NK-92 (cell line): ENCODE measurements around the gene CMYA5.

Experiments used
- DNase-seq: peaks from one replicate; lab custom pipeline; 2025; ENCODE audit not compliant: unreplicated experiment; lab: John Stamatoyannopoulos, UW

Gene CMYA5

DNA sequence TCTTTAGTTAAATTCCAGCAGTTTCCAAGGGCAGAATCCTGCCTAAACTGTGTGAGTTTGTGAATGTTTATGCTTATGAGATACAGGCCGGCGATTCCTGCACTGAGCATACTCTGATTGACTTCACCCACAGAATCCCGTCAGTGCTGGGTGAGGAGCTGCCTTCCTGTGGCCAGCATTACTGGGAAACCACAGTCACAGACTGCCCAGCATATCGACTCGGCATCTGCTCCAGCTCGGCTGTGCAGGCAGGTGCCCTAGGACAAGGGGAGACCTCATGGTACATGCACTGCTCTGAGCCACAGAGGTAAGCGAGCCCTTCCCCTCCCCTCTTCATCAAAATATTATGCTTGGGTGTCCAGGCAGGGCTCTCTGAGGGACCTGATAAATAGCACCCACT lies 103.7 kb downstream of the CMYA5 start:
- no peak for DNase-seq

- DNase-seq, result no peak
Measured at GRCh38 chr5:79793722-79794121, 104.1 kb downstream of the CMYA5 start.

GRCh38 chr5:79794347-79794746 lies 104.7 kb downstream of the CMYA5 start:
- DNase-seq, result no peak

DNA sequence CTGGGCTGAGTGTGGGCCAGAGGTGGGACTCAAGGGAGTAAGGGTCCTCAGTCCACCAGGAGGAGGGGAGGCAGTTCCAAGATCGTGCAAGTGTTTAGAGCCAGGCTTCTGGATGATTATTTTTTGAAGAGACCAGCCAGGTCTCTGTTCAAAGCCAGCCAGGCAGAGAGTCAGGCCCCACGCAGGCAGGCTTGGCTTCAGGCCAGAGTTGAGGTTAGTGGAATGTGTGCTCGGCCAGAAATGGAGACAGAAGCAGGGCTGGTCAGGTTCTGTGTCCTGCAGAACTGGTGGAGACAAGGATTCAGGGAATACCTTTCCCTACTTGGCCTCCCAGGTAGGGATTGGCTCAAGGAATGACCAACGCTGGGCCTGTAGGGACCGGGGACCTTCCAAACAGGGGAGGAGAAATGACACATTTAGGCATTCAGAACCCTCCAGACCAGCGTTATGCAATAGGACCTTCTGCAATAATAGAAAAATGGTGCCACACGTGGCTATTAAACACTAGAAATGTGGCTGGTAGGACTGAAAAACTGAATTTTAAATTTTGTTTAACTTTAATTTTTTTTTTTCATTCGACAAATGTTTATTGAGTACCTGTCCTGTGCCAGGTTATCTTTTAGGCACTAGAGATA lies 106.2 kb downstream of the CMYA5 start:
- DNase-seq, result no peak

GRCh38 chr5:79798893-79799590 lies 109.4 kb downstream of the CMYA5 start:
- DNase-seq, result no peak

- no peak for DNase-seq
Measured at GRCh38 chr5:79800979-79801827, 111.6 kb downstream of the CMYA5 start.

GRCh38 chr5:79802406-79802805 lies 112.8 kb downstream of the CMYA5 start:
- no peak for DNase-seq

- no peak for DNase-seq
Measured at GRCh38 chr5:79803007-79803406, 113.4 kb downstream of the CMYA5 start.

GRCh38 chr5:79806741-79807140 lies 117.1 kb downstream of the CMYA5 start:
- DNase-seq, result no peak

GRCh38 chr5:79809743-79810142 lies 120.1 kb downstream of the CMYA5 start:
- no peak for DNase-seq

GRCh38 chr5:79811081-79811480 lies 121.4 kb downstream of the CMYA5 start:
- no peak for DNase-seq

GRCh38 chr5:79811904-79812303 lies 122.3 kb downstream of the CMYA5 start:
- no peak for DNase-seq

DNA sequence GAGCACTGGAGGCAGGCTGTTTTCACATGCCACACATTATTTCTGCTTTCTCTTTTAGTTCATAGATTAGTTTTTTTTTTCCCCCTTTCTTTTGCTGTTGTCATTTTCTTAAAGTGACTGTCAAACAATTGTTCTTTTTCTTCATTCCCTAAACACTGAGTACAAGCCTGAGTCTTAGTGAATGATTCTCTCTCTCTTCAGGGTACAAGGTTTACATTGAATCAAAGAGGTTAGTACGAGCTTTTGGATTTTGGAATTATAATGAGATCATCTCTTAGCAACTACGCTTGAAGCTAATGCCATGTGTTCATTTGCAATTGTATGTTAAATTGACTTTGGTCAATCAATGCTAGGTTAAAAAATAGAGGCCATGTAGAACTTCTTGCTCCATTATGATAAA lies 125.1 kb downstream of the CMYA5 start:
- DNase-seq, result no peak

- DNase-seq, result no peak
Measured at GRCh38 chr5:79816014-79816413, 126.4 kb downstream of the CMYA5 start.

DNA sequence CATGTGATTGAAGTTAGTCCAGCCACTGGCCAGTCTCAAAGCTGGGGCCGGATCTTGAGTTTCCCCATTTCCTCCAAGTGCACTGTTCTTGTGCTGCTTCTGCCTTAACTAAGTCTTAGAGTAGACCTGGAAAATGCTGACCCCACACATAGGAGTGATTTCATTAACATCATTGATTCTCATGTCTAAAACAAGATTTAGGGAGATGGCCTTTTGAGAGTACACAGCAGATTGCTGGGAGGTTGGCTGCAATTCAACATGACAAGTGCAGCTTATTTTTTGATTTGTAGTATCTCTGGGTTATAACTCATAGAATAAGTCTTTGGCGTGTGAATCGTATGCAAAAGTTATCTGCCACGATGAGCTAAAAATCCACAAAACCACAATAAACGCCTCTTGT lies 131.0 kb downstream of the CMYA5 start:
- DNase-seq, result no peak

DNA sequence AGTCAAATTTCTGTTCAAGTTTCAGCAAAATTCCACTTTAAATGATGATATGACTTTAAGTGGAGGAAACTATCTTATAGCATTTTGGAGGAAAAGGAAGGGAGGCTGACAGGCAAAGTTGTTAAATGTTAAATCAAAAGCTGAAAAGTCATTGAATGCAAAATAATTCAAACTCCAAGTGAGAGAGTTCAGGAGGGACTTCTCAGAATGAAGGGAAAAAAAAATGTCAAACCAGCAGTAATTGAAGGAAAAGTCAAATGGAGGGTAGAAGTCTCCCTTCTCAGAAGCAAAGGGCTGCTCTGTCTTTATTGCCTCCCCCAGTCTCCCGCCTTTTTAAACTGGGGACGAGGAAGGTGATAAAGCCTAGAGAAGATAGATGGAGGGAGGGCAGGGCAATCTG lies 134.8 kb downstream of the CMYA5 start:
- no peak for DNase-seq

DNA sequence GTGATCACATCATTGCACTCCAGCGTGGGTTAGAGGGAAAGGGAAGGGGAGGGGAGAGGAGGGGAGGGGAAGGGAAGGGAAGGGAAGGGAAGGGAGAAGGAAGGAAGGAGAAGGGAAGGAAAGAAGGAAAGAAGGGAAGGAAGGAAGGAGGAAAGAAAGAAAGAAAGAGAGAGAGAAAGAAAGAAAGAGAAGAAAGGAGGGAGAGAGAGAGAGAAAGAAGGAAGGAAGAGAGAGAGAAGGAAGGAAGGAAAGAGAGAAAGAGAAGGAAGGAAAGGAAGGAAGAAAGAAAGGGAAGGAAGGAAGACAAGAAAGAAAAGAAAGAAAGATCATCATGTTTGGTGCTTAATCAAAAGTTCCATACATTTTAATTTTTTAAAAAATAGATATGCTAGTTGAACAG lies 136.2 kb downstream of the CMYA5 start:
- DNase-seq, result no peak

DNA sequence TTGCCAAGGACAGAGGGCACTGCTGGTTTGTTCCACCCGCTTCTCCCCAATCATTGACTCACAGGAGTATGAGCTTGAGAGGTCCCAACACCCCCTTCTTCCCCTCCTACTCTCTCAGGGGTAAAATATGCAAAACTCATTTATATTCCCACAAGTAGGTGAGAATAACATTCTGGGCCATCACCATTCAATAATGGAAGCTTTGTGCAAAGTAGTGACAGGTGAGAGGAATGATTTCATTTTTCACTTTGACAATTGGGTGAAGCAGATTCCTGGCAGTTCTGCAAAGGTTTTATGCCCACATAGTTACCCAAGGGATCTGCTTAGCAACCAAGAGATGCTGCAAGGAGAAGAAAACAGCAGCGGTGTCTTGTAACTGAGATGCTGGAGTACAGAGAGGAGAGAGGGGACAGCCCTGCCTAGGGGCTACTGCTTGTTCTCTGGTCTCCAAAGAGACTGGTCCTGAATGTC lies 137.6 kb downstream of the CMYA5 start:
- DNase-seq, result no peak

DNA sequence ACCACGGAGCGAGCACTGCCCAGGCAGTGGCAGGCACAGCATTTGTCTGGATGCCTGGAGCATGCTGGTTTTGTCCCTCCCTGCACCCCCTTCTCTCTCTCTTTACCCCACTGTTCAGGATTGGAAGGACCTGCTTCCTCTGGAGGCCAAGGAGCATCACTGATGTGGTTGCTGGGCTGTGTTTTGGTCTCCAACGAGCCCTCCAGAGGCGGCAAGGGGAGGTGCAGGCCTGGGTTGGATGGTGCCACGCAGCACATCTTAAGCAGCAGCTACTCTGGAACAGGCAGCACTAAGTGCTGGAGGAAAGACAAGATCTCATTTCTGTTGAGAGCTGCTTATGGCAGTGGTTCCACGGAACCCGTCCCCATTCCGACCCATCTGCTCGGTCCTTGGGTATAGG lies 139.6 kb downstream of the CMYA5 start:
- no peak for DNase-seq

GRCh38 chr5:79831381-79832309 lies 142.0 kb downstream of the CMYA5 start:
- no peak for DNase-seq

DNA sequence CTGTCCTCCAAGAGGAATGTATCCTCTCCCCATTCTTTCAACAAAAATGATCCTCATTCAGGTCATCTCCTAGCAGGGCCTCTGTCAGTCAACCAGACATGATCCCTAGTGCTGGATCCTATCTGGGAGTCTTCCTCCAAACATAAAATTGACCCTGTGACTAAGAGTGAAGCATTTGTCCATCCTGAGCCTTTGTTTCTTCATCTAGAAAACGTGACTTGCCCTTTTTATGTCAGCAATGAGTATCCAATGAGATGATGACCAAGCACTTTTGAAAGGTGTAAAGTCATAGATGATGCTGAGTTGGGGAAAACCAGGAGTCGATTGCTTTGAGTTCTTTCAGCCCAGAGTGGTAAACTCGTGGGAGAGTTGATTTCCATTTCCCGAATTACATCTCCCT lies 143.3 kb downstream of the CMYA5 start:
- DNase-seq, result no peak
